Fibroblast of lung (primary cell): Measurements from ENCODE around the gene BACH1.

ENCODE experiments used
- CTCF ChIP-seq, 2 donors: IDR thresholded peaks in 1 of 2; conservative IDR thresholded peaks in 1 of 2; 1 replicate in 1 of 2; 2 replicates in 1 of 2; pipeline ENCODE4 v1.5.1; 2011 to 2012; ENCODE audit warnings: low read length in 2 of 2, control low read depth in 1 of 2, inconsistent platforms in 1 of 2, low read depth in 1 of 2, mild to moderate bottlenecking in 1 of 2
- EZH2 ChIP-seq: IDR thresholded peaks from 2 replicates; pipeline ENCODE4 v1.5.1; 2012; ENCODE audit warnings: low read length, control low read depth, mild to moderate bottlenecking; ENCODE audit errors: missing control alignments

- no peak for TF ChIP-seq CTCF (conservative IDR thresholded peaks at IDR 0.05 in 1 of 2, IDR thresholded peaks at IDR 0.05 in 1 of 2; ENCODE audit: low read depth in 1 of 2, low read length in 2 of 2)
- no peak for TF ChIP-seq EZH2
Measured at GRCh38 chr21:29330797-29331196, 32.1 kb downstream of the BACH1 start.
